SU-DHL-6 (cell line): Measurements from ENCODE around the gene PLD1.

Experiments used
- H2AFZ ChIP-seq: fragments of 200-600 bp; sonication (generic); 2 replicates; pipeline ENCODE4 v1.6.1; 2014; ENCODE audit warnings: low read depth, mild to moderate bottlenecking, moderate library complexity, mixed read lengths, antibody characterized with exemption, low read length; ENCODE audit not compliant: severe bottlenecking
- H3F3A ChIP-seq: fragments of 200-600 bp; shearing (Covaris generic); 2 replicates; pipeline ENCODE4 v1.6.0; 2016; ENCODE audit warnings: antibody characterized with exemption, mild to moderate bottlenecking; ENCODE audit not compliant: insufficient read depth
- H3K27ac ChIP-seq: fragments of 200-600 bp; sonication (generic); 2 replicates; pipeline ENCODE4 v1.5.1; 2016; ENCODE audit warnings: low read depth, mild to moderate bottlenecking, low read length, moderate library complexity, mixed read lengths
- H3K27me3 ChIP-seq: fragments of 200-600 bp; sonication (generic), shearing (Covaris generic); 2 replicates; pipeline ENCODE4 v1.6.0; 2014; ENCODE audit warnings: mild to moderate bottlenecking, low read length
- H3K36me3 ChIP-seq: fragments of 200-600 bp; sonication (generic); 2 replicates; pipeline ENCODE4 v1.6.1; 2014; ENCODE audit warnings: mild to moderate bottlenecking, low read length, mixed read lengths
- H3K4me2 ChIP-seq: fragments of 300-600, 200-600 bp; shearing (Covaris generic), sonication (generic); 2 replicates; pipeline ENCODE4 v1.6.0; 2014; ENCODE audit warnings: low read length, low read depth, mild to moderate bottlenecking; ENCODE audit not compliant: poor library complexity, severe bottlenecking
- H3K4me3 ChIP-seq: fragments of 200-600 bp; sonication (generic); 2 replicates; pipeline ENCODE4 v1.5.1; 2014; ENCODE audit warnings: antibody characterized with exemption, low read length, mild to moderate bottlenecking, mixed read lengths; ENCODE audit not compliant: insufficient read depth, poor library complexity, severe bottlenecking
- H3K79me2 ChIP-seq: fragments of 200-600 bp; sonication (generic); 2 replicates; pipeline ENCODE4 v1.6.1; 2014; ENCODE audit warnings: mild to moderate bottlenecking, low read length, moderate library complexity; ENCODE audit not compliant: insufficient read depth
- H3K9ac ChIP-seq: fragments of 200-600 bp; sonication (generic); 2 replicates; pipeline ENCODE4 v1.7.0; 2014; ENCODE audit warnings: mild to moderate bottlenecking, low read length
- H3K9me2 ChIP-seq: fragments of 200-600 bp; sonication (generic); replicated peaks from 2 replicates; pipeline ENCODE4 v1.6.1; 2014; ENCODE audit warnings: low read length; ENCODE audit not compliant: insufficient read depth
- H3K9me3 ChIP-seq: fragments of 200-600 bp; sonication (generic); 2 replicates; pipeline ENCODE4 v1.6.1; 2014; ENCODE audit warnings: low read length, mixed read lengths; ENCODE audit not compliant: insufficient read depth
- H4K20me1 ChIP-seq: fragments of 200-600 bp; sonication (generic); 2 replicates; pipeline ENCODE4 v1.6.1; 2014; ENCODE audit warnings: low read depth, mild to moderate bottlenecking, antibody characterized with exemption, low read length, moderate library complexity, mixed read lengths
- EZH2phosphoT487 ChIP-seq: fragments of 200-600 bp; sonication (generic), shearing (Covaris generic); conservative IDR thresholded peaks from 2 replicates; pipeline ENCODE4 v1.6.1; 2018; ENCODE audit warnings: mild to moderate bottlenecking, antibody characterized with exemption, low read length, moderate library complexity, mixed read lengths
- TF ChIP-seq, protein P1 (sequence below): fragments of 200-600 bp; sonication (generic); IDR thresholded peaks from one replicate; pipeline ENCODE4 v1.5.1; 2017; ENCODE audit warnings: antibody characterized with exemption, mild to moderate bottlenecking, low read length, moderate library complexity; ENCODE audit not compliant: insufficient read depth, poor library complexity, severe bottlenecking

The PLD1 gene

DNA sequence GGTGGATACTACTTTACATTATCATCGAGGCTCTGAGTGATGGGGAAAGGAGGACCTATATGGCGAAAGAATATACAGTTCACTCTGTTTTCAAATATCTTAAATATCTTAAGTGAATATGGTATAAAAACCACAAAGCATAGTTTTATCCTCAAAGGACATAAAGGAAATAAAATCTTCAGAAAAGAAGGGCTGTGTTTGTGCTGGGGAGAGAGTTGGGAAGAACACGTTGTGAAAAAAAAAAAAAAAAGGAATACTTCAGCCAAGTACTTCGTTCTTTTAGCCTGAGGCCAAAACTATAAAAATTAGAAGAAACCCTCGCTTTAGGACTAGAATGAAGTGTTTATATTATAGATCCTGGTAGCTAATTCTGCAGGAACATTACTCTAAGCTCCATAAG is 22.7 kb upstream of the PLD1 start:
- H3K27me3 ChIP-seq, result no peaks in the 10 kb centered on the region
- H2AFZ ChIP-seq, result no peak overlapping the region
- H4K20me1 ChIP-seq, result no peaks in the 10 kb centered on the region
- H3K4me2 ChIP-seq, result no peak overlapping the region
- no peaks in the 10 kb centered on the region for H3K9me3 ChIP-seq
- no peak overlapping the region for H3K9ac ChIP-seq
- TF ChIP-seq, protein P1, sequence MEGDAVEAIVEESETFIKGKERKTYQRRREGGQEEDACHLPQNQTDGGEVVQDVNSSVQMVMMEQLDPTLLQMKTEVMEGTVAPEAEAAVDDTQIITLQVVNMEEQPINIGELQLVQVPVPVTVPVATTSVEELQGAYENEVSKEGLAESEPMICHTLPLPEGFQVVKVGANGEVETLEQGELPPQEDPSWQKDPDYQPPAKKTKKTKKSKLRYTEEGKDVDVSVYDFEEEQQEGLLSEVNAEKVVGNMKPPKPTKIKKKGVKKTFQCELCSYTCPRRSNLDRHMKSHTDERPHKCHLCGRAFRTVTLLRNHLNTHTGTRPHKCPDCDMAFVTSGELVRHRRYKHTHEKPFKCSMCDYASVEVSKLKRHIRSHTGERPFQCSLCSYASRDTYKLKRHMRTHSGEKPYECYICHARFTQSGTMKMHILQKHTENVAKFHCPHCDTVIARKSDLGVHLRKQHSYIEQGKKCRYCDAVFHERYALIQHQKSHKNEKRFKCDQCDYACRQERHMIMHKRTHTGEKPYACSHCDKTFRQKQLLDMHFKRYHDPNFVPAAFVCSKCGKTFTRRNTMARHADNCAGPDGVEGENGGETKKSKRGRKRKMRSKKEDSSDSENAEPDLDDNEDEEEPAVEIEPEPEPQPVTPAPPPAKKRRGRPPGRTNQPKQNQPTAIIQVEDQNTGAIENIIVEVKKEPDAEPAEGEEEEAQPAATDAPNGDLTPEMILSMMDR, result no peak
- TF ChIP-seq EZH2phosphoT487, result no peak
- no peak overlapping the region for H3K4me3 ChIP-seq
- no peak overlapping the region for H3K27ac ChIP-seq
- H3K9me2 ChIP-seq, result no peaks in the 10 kb centered on the region
- H3F3A ChIP-seq, result no peaks in the 10 kb centered on the region
- H3K36me3 ChIP-seq, result no peaks in the 10 kb centered on the region
- H3K79me2 ChIP-seq, result no peaks in the 10 kb centered on the region

DNA sequence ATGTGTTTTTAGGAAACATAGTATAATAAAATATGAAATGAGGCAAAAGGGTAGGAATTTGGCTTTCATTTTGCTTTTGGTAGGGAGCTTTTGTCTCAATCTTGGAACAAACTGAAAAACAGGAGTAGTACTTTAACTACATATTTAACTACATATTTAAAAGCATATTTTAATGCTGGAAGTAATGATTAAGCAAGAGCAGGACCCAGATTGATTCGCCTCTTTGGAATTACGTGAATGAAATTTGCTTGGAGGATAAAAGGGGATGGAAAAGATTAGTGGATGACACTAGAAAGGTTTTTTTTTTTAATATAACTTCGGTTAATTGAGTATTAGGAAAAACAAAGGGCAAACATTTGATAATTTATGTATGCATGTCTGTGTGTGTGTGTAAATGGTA is 21.7 kb upstream of the PLD1 start:
- TF ChIP-seq, protein P1, result no peak
- TF ChIP-seq EZH2phosphoT487, result no peak
- no peak overlapping the region for H3K27ac ChIP-seq

DNA sequence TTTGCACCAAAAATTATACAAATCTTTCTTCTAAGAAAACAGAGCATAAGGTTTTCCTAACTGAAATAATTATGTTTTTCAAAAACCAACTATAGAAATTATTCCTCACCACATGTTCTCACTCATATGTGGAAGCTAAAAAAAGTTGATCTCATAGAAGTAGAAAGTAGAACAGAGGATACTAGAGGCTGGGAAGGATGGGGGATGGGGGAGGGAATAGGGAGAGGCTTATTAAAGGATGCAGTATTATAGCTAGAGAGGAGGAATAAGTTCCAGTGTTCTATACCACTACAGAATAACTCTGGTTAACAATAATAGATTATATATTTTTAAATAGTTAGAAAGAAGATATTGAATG is 20.2 kb upstream of the PLD1 start:
- H3F3A ChIP-seq, result no peaks in the 10 kb centered on the region
- no peaks in the 10 kb centered on the region for H3K36me3 ChIP-seq
- TF ChIP-seq, protein P1, result no peak
- TF ChIP-seq EZH2phosphoT487, result no peak
- H3K27me3 ChIP-seq, result no peaks in the 10 kb centered on the region
- H4K20me1 ChIP-seq, result no peaks in the 10 kb centered on the region
- no peak overlapping the region for H3K27ac ChIP-seq
- H3K4me3 ChIP-seq, result no peak overlapping the region
- no peak overlapping the region for H2AFZ ChIP-seq
- no peak overlapping the region for H3K4me2 ChIP-seq
- H3K9me3 ChIP-seq, result no peaks in the 10 kb centered on the region
- no peaks in the 10 kb centered on the region for H3K9me2 ChIP-seq
- no peaks in the 10 kb centered on the region for H3K79me2 ChIP-seq
- no peak overlapping the region for H3K9ac ChIP-seq

More for the DNA sequence above, 21.7 kb upstream of the PLD1 start:
- H3K9me3 ChIP-seq, result no peaks in the 10 kb centered on the region
- no peak overlapping the region for H2AFZ ChIP-seq
- no peak overlapping the region for H3K4me3 ChIP-seq
- H3K79me2 ChIP-seq, result no peaks in the 10 kb centered on the region
- H3K9me2 ChIP-seq, result no peaks in the 10 kb centered on the region
- H3K4me2 ChIP-seq, result no peak overlapping the region
- H3F3A ChIP-seq, result no peaks in the 10 kb centered on the region
- no peaks in the 10 kb centered on the region for H4K20me1 ChIP-seq
- no peak overlapping the region for H3K9ac ChIP-seq
- no peaks in the 10 kb centered on the region for H3K27me3 ChIP-seq
- H3K36me3 ChIP-seq, result no peaks in the 10 kb centered on the region
